GM18520 (cell line): Measurements from ENCODE around the gene CCNL2.

Experiments
- ATAC-seq: cut with Tn5 transposase; IDR thresholded peaks from one replicate; pipeline ENCODE4 v1.9.1; 2021; ENCODE audit not compliant: unreplicated experiment

The CCNL2 gene

GRCh38 chr1:1357871-1358432, 41.2 kb downstream of the CCNL2 start:
- ATAC-seq, result no peak

GRCh38 chr1:1356796-1357401, 42.2 kb downstream of the CCNL2 start:
- ATAC-seq, result no peak

- ATAC-seq, result no peak
Observed at GRCh38 chr1:1356166-1356795, 42.9 kb downstream of the CCNL2 start.

GRCh38 chr1:1355416-1355815, 43.7 kb downstream of the CCNL2 start:
- no peak for ATAC-seq

DNA sequence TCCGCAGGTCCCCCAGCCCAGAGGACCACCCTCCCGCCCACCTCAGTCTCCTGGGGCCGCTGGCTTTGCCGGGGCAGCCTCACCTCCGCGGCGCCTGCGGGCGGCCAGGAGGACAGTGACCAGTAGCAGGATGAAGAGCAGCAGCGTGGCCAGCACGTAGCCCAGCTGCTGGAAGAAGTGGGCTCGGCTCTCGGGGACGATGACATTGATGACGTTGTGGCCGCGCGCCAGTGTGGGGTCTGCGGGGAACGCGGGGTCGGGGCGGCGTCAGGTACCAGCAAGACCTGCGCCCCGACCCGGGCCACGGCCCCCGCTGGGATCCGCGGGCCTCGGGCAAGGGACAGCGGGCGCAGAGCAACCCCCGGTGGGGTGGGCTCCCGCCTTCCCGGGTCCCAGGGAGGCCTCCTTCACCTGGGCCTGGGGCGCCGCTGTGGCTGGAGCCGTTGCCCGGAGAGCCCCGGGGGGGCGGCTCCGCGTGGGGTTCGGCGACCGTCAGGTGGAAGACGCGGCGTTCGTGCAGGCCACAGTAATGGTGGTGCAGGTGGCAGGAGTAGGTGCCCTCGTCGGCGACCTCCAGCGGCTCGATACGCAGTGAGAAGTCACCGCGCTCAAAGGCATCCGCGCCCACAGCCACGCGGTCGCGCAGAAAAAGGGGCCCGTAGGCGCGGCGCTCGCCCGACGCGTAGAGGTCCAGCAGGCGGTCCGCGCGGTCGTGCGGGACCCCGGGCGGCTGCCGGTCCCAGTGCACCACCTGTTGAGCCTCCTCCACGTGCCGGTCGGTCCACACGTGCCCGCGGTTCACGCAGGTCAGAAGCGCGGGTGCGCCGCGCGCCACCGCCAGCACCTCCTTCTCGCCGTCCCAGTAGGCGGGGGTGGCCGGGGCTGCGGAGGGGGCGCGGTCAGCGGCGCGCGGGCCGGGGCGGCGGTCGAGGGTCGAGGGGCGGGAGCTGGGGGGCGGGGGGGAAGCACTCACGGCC, 44.6 kb downstream of the CCNL2 start:
- no peak for ATAC-seq

DNA sequence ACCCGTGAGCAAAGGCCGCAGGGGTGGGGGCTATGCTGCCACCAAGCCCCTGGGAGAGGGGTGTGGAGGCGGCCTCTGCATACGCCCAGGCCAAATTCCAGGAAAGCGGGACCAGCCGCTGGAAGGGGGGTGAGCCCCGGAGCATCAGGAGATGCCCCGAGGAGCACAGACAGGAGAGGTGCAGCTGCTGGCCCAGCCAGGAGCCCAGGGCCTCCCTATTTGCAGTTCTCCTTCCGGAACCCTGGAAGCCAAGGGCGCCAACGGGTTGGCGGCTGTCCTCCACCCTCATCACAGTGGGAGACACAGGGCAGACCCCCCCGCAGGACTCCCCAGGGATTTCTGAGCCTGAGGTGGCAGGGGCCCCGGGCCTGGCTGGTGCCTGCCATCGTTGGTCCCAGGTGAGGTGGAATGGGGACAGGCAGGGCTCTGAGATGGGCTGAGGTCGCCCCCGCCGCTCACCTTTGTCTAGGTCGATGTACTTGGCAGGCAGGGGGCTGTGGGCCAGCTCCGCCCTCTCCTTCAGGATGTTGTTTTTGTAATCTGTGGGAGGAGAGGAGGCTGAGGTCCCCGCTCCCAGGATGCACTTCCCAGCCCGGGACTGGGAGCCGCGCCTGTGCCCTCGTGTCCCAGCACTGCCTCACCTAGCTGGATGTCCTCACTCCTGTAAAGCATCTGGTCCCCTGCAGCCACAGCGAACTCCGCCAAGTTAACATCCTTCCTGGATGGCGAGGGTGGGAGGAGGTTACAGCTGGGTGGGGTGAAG, 45.6 kb downstream of the CCNL2 start:
- no peak for ATAC-seq

DNA sequence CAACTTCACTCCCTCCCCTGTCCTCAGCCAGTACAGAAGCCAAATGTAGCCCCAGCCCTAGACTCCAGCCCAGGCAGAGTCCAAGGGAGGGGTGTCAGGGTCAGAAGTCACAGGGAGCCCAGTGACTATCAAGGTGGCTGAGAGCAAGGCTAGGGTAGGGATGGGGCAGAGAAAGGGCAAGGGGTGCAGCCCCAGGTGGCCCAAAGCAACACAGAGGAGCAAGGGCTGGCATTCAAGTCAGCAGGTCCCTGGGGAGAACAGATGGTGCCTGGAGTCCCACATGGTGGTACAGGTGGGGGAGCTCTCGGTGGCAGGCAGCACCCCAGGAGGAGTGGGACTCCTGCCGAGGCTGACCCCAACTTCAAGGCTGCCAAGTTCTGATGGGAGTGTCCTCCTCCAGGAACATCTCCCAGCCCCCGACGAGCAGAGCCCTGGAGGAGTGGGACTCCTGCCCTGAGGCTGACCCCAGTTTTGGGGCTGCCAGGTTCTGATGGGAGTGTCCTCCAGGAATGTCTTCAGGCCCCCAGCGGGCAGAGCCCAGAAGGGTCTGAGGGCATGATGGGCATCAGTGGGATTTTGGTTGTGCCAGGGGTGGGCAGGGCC, 46.2 kb downstream of the CCNL2 start:
- ATAC-seq, result no peak

DNA sequence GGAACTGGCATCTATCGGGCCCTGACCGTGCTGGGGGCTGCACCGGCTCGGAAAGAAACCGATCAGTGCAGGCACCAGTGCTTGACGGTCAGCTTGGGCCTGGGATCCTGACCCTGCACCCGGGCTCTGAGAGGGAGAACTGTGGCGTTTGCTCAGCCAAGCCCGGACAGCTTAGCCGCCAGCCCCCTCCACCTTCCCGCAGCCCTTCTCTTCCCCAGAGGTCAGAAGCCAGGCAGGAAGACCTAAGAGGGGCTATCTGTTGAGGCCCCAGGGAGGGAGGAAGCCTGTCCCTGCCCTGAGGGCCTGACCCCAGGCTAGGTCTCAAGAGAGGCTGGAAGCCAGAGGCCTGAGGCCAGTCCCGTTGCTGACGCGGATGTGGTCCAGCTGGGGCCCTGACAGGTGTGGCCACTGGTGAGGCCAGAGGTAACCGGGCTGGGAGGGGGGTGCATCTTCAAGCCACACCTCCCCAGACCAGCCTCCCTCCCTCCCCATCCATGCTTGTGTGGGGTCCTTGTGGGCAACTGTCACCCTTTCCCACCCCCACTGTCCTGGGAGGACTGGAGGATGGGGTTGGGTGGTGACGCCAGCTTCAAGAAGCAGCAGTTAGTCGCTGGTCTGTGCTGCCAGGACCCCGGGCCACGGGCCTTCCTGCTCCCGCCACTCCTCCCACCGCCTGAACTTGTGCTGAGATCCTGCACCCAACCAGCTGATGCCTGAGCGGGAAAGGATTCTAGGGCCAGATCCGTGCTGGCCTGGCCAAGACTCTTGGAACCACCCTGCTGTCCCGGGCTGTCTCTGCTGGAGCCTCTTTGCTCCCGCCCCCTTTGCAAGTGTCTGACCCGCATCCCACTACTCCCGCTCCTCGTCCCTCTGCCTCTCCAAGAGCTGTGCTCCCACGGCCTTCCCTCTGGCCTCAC, 47.4 kb downstream of the CCNL2 start:
- no peak for ATAC-seq

- peak; percentile 49 for ATAC-seq
Observed at GRCh38 chr1:1349256-1350012, 49.7 kb downstream of the CCNL2 start, which contains the start of gene DVL1. TSS of gene DVL1 (minus strand) at chr1:1349418. CDS start at chr1:1349065, 353 bp downstream.

DNA sequence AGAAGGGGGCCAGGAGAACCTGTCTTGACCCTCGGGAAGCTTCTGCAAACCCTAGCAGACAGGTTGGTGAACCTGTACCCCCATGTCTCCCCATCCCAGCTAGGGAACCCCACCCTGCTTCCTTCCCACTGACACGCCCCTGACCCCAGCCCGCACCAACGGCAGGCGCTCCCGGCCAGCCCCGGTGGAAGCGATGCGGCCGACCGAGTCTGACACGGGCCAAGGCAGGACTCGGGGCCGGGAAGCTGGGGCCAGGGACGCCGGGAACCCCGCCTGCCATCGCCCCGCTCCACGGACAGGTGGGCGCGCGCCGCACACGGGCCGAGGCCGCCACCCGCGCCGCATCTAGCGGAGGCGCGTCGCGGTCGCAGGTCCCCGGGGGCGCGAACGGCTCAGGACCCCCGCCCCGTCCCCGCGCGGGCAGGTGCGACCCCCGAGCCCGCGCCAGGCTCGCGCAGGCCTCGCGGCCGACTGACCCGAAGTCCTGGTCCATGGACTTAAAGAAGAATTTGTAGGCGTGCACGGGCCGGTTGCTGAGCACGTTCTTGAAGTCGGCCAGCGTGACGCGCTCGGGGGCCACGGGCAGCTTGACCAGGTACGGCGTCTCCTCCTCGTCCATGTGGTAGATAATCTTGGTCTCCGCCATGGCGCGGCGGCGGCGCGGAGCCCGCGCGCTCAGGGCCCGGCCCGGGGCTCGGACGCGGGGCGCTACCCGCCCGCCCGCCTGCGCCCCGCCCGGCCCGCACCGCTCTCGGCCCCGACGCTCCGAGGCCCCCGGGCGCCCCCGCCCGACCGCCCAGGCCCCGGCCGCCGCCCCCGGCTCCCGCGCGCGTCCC, 50.5 kb downstream of the CCNL2 start:
- ATAC-seq, result no peak

DNA sequence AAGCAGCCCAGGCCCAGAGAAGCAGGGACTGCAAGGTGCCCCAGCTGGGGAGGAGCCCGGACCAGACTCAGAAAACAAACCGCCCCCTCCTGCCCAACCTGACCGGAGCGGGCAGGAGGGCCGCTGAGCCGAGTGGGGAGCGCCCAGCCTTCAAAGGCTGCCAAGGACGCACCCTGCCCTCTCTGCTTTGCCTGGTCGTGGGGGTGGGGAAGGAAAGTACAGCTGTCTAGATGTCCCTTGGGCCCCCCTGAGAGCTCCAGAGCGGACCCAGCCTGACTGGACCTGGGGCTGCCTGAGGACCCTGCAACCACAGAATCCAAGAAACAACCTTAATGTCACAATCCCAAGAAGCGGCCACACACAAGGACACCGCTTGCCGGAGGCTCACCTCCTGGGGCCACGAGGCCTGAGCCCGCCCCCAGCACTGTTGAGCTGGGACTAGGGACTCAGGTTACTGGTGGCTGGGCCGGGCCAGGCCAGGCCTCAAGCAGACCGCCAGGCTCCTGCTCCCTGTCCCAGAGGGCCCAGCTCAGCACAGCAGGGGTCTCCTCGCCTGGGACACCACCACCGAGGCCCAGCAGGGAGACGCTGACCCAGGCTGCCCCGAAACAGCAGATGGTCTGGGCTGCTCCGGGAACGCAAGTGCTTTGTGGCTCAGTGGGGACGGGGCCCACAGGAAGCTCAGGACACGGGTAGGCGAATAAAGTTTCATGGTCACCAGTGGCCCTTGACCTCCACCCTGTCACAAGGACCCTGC, 51.3 kb downstream of the CCNL2 start:
- no peak for ATAC-seq

DNA sequence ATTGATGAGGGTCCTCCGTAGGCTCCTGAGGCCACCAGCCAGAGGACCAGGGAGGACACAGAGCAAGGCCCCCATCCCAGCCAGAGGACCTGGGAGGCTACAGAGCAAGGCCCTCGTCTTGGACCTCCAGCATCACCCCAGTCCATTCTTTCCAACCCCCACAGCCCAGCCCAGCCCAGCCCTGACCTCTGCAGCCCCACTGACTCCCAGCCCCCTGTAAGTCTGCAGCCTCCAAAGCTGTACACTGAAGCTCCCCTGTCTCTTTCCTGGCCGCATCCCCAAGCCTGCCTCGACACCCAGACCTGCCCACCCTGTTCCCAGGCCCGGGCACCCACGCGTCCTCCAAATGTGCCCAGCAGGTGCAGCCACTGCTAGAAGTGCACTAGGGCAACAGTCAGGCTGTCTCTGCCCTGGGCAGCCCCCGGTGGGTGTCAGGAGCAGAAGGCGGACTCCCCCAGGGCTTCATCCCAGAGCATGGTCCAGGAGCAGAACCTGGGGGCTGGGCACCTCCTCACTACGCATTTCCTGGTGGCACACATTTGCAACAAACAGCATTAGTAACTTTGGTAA, 52.0 kb downstream of the CCNL2 start:
- no peak for ATAC-seq

DNA sequence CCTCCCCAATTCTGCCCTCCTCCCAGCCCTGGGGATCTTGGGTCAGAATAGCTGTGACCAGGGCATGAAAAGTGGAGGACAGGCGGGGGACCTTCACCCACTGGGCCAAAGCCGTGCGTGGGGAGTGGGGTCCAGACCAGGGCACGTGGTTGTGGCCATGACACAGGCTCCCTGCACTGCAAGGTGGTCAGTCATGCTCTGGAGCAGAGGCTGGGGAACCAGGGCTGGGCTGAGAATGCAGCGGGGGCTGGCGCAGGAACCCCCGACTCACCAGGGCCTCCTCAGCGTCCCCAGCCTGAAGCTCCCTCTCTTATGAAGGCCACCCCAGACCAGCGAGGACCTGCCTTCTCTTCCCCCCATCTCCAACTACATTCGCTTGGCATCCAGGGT, 52.6 kb downstream of the CCNL2 start:
- ATAC-seq, result no peak

- no peak for ATAC-seq
Observed at GRCh38 chr1:1345860-1346500, 53.2 kb downstream of the CCNL2 start.

- no peak for ATAC-seq
Observed at GRCh38 chr1:1345384-1345783, 53.8 kb downstream of the CCNL2 start.
